Measurements from ENCODE around the gene CFAP210. TPM values are rescaled to one million over a fixed set of nuclear protein-coding genes. Genes with fewer than 3 reads are reported as not detected.

CFAP210 gene
- total RNA-seq, 1 experiment from 2014 or later = 0.94 TPM

DNA sequence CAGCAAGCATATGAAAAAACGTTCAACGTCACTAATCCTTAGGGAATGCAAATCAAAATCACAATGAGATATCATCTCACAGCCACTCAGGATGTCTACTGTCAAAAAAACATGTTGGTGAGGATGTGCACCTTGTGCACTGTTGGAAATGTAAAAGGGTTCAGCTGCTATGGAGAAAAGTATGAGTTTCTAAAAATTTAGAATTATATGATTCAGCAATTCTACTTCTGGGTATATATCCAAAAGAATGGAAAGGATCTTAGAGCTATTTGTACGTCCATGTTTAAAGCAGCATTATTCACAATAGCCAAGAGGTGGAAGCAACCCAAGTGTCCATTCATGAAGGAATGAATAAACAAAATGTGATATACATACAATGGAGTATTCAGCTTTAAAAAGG, 50.0 kb downstream of the CFAP210 start:
- no peaks in the 10 kb centered on the region for H3K27me3 Mint-ChIP-seq (ENCODE audit: low read depth)

More for the DNA sequence above, 50.0 kb downstream of the CFAP210 start:
- Histone ChIP-seq H3K9ac (ENCODE audit: extremely low read depth, insufficient read length, low read length) (no peak overlapping the region), H4K20me1 (ENCODE audit: control insufficient read depth, insufficient read depth, insufficient read length) (no peaks in the 10 kb centered on the region), H3K4me2 (ENCODE audit: insufficient read depth, insufficient read length, low read length) (no peak overlapping the region), H3K9me3 (ENCODE audit: control insufficient read depth, low read depth, low read length) (no peaks in the 10 kb centered on the region), H3K4me1 (ENCODE audit: insufficient read depth, low read length) (no peaks in the 10 kb centered on the region), H2BK15ac (ENCODE audit: low read depth, low read length) (no peak overlapping the region), H2AK5ac (ENCODE audit: insufficient read length, low read length) (no peak overlapping the region), H2BK120ac (ENCODE audit: low read depth, low read length, poor library complexity, severe bottlenecking) (no peak overlapping the region), H4K91ac (ENCODE audit: insufficient read length, low read depth, low read length) (no peak overlapping the region), H3T11ph (ENCODE audit: low read length) (no peak overlapping the region), H3K56ac (ENCODE audit: insufficient read length, low read depth, low read length) (no peak overlapping the region), H4K5ac (ENCODE audit: insufficient read length, low read depth, low read length) (no peak overlapping the region), H3K27ac (ENCODE audit: insufficient read length, low read depth, low read length) (no peak overlapping the region), H2BK12ac (ENCODE audit: insufficient read length, low read depth, low read length) (no peak overlapping the region), H3K18ac (ENCODE audit: insufficient read length, low read depth, low read length) (no peak overlapping the region), H2AFZ (ENCODE audit: low read length) (no peak overlapping the region), H4K8ac (replicated peaks; ENCODE audit: insufficient read length, low read depth, low read length) (no peak overlapping the region), H3K27me3 (ENCODE audit: insufficient read depth, low read length) (no peaks in the 10 kb centered on the region), H2BK20ac (ENCODE audit: low read depth, low read length, poor library complexity, severe bottlenecking) (no peak overlapping the region), H3K79me2 (ENCODE audit: insufficient read depth, low read length) (no peaks in the 10 kb centered on the region), H3K79me1 (ENCODE audit: insufficient read depth, low read depth, low read length, poor library complexity, severe bottlenecking) (no peaks in the 10 kb centered on the region), H3K23ac (ENCODE audit: insufficient read length, low read depth, low read length) (no peak overlapping the region), H3K14ac (ENCODE audit: insufficient read depth, low read length) (no peak overlapping the region), H3K4ac (ENCODE audit: low read depth, low read length) (no peak overlapping the region), H2BK5ac (ENCODE audit: insufficient read length, low read length) (no peak overlapping the region), H3K23me2 (ENCODE audit: insufficient read length, low read depth, low read length, poor library complexity, severe bottlenecking) (no peaks in the 10 kb centered on the region)
- WGBS (ENCODE audit: extremely low coverage, insufficient read length, low lambda C conversion rate) = no CpG with 5 or more reads among the region's 3 CpGs
- no peak for TF ChIP-seq CTCF (conservative IDR thresholded peaks at IDR 0.05)
- no peaks in the 10 kb centered on the region for H3K9me3 Mint-ChIP-seq
- DNase-seq = no peak
- no peaks in the 10 kb centered on the region for H3K36me3 Mint-ChIP-seq (ENCODE audit: insufficient read depth in 1 of 3, low read depth in 3 of 3)
- no peak overlapping the region for H3K27ac Mint-ChIP-seq
- no peaks in the 10 kb centered on the region for H3K4me1 Mint-ChIP-seq
- no peak overlapping the region for H3K4me3 Mint-ChIP-seq

Data from H9 (cell line).